ENCODE data around the gene GRIK1.
"Not testable (repeated sequence)": the region's sequence is repeated elsewhere in the genome, so short reads cannot be mapped to it uniquely, and the experiment has no call there.

Gene GRIK1

GRCh38 chr21:29939924-29940275, at the start of gene GRIK1:
Gene GRIK1, minus strand, starts transcription at chr21:29939996.
- no peak for DNase-seq

GRCh38 chr21:29987762-29988161, 48.0 kb upstream of the GRIK1 start:
- no peak for DNase-seq

GRCh38 chr21:29985866-29986265, 46.1 kb upstream of the GRIK1 start:
- no peak for DNase-seq

DNA sequence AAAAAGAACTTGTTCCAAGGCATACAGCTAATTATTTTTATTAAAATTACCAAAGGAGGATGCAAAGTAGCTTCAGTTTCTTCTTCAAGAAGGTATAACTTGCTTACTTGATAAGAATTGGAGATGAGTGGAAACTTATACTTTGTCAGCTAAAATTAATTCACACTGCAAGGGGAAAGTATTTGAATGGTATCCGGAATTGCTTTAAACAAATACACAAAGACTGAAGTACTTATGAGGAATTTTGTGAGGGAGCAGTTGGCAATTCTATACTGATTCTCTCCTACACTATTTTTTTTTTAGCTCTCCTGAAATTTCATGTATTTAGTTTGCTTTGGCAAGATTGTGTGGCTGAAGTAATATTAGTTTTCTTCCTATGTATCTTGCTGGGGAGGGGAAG, 39.2 kb upstream of the GRIK1 start:
- DNase-seq, result no peak

DNA sequence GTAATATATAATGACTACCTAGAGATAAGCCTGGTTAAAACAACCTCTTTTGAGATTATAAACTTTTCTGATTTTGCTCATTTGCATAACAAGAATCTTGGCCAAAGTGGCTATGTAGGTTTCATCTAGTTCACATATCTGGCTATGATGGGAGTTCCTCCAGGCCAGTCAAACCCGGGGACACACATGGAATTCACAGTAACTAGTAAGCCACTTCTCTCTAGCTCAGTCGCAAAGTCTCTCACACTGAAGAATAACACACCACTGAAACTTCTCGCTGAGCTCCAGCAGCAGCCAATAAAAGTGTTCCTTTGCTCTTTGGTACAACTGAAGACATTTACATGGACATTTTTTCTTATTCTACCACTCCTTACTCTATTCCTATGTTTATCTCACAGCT, 36.0 kb upstream of the GRIK1 start:
- DNase-seq, result no peak

DNA sequence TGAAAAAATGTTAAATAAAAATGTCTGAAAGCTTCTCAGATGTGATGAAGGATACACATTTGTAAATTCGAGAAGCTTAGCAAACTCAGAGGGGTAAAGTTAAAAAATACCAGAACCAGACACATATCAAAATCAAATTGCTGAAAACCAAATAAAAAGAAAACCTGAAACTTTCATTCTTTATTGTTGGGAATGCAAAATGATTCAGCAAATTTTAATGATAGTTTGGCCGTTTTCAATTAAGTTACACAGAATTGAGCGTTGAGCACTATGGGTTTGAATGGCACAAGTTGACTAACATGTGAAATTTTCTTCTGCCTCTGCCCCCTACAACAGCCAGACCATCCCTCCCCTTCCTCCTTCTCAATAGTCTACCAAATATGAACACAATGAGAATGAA, 33.5 kb upstream of the GRIK1 start:
- no peak for DNase-seq

DNA sequence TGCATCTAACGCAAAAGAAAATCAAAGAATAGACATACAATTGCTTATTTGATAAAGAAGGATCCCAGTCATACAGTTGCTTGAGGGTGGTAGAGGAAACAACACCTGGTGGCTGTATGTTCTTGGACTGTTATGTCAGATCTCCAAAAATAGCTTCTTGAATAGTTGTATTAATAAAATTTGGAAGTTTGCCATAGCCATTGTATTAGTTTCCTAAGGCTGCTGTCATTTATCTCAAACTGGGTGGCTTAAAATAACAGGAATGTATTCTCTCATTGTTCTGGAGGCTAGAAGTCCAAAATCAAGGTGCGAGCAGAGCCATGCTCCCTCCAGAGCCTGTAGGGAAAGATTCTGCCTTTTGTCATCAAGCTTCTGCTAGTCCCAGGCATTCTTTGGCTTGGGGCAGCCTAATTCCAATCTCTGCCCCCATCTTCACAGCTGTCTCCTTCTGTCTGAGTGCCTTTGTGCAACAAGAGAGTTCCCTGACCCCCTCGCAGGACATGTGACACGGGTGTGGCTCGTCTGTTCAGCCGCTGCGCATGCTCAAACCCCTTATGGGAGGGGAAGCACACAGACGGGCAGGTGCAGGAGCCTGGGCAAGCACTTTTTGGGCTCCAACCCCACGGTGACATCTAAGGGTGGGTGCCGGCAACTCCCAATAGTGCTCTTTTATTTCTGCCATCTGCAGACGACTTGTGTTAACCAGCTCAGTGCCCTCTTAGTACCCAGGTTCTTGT, 21.7 kb upstream of the GRIK1 start:
- no peak for DNase-seq

- DNase-seq, result no peak
Observed at GRCh38 chr21:29958551-29958950, 18.8 kb upstream of the GRIK1 start.

GRCh38 chr21:29958035-29958434, 18.2 kb upstream of the GRIK1 start:
- DNase-seq, result not testable (repeated sequence)

GRCh38 chr21:29953690-29954089, 13.9 kb upstream of the GRIK1 start:
- DNase-seq, result no peak

- DNase-seq, result no peak
Observed at GRCh38 chr21:29953072-29953471, 13.3 kb upstream of the GRIK1 start.

DNA sequence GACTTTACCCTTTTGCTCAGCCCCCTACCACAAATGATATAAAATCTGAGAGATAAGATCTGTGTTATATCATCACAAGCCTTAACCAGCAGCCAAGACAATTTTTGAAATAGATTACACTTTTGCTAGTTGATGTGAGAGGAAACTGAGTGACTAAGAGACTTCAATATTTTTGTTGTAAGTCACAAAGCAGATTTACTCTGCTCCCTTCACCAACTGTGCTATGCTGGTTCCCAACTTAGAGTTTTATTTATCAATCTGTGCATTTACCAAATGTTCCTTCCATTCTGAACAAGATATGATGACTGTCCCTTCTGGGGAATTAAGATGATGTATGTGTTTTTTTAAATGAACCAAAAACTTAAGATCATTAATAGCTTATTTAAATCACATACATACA, 12.1 kb upstream of the GRIK1 start:
- no peak for DNase-seq

- no peak for DNase-seq
Observed at GRCh38 chr21:29949991-29950390, 10.2 kb upstream of the GRIK1 start.

- DNase-seq, result no peak
Observed at GRCh38 chr21:29947119-29947518, 7.3 kb upstream of the GRIK1 start.

GRCh38 chr21:29943885-29944284, 4.1 kb upstream of the GRIK1 start:
- DNase-seq, result no peak

DNA sequence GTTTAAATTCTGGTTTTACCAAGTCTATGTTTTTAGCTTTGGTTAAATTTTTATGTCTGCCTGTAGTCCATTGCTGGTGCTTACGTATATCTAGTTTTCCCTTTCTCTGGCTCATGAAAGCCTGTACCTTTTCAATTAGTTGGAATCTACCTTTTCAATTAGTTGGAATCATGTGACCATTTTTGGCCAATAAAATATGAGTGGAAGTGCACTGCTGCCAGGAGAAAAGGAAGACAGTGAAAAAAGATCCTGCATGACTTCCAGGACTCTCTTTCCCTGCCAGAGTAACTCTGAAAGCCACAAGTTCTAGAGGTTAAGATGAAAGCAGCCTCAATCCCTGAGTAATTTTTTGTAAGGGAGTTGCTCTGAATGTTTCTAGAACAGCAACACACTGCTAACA, 2.2 kb upstream of the GRIK1 start:
- no peak for DNase-seq

- no peak for DNase-seq
Observed at GRCh38 chr21:29940991-29941390, 1.2 kb upstream of the GRIK1 start.

DNA sequence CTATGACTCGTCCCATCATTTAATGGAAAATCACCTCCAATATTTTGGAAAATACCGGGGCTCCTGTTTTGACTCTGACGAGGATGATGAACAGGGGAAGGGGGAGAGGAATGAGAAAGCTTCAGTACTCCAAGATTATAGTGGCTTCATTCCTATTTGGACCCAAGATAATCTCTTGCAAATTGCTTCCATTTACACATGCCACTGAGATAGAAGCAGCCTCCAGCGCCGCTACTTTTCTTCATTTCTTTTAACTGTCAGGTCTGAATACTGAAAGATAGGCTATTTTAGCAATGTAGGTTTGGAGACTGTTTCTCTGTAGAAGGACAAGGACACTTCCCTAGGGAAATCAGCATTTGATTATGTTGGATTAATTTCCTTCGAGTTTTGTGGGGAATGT, 565 bp upstream of the GRIK1 start:
- no peak for DNase-seq

- DNase-seq, result peak; percentile 49
Observed at GRCh38 chr21:29939104-29939923, 482 bp downstream of the GRIK1 start.

GRCh38 chr21:29938776-29939103, 1.1 kb downstream of the GRIK1 start:
- no peak for DNase-seq

DNA sequence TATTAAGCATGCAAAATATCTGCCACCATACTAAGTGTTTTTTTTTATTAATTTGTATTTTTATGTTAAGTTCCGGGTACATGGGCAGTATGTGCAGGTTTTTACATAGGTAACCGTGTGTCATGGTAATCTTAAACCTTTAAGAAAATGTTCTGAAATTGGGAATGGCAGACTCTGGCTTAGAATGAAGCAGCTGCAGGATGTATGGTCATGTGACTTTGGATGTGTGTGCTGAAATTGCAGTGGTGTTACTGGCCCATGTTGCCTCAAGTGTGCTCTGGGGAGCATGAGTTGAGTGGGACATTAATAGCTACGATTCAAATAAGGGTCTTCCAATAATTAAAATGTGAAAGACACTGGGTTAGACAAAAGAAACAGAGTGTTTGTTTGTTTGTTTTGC, 6.7 kb downstream of the GRIK1 start:
- DNase-seq, result no peak

DNA sequence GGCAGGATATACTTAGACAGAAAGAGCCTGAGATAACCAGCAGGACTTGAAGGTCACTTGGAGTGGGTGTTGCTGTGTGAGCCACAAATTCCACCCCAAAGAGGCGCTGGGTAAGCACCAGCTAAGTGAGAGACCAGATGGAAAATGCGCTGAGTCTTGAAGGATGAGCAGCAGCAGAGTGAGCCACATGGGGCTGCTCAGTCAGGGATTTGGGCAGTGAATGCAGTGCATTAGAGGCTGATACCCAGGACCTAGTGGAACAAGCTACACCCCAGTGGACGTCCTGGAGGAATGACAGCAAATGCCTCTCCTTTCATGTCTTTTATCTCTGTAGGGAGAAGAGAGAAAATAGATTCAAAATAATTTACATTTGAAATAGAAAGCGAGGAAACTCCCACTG, 11.3 kb downstream of the GRIK1 start:
- no peak for DNase-seq

- DNase-seq, result no peak
Observed at GRCh38 chr21:29920938-29921337, 18.9 kb downstream of the GRIK1 start.

- no peak for DNase-seq
Observed at GRCh38 chr21:29914326-29914725, 25.5 kb downstream of the GRIK1 start.

GRCh38 chr21:29909571-29909970, 30.2 kb downstream of the GRIK1 start:
- DNase-seq, result no peak
